Muscle of leg (tissue), 11 donors: ENCODE data around the gene PDE3A. TPM values are rescaled to one million over a fixed set of nuclear protein-coding genes. Genes with fewer than 3 reads are reported as not detected.

Source experiments
- DNase-seq: peaks from one replicate; pipeline ENCODE4 v3.0.0; 2013
- H3K27ac ChIP-seq: one replicate; pipeline ENCODE4 v1.5.1; 2013; ENCODE audit warnings: mild to moderate bottlenecking, low read length, control low read depth
- H3K27me3 ChIP-seq: one replicate; pipeline ENCODE4 v1.6.1; 2013; ENCODE audit warnings: low read length; ENCODE audit not compliant: control insufficient read depth, insufficient read depth
- H3K36me3 ChIP-seq: one replicate; pipeline ENCODE4 v1.6.1; 2013; ENCODE audit warnings: low read length; ENCODE audit not compliant: control insufficient read depth, insufficient read depth
- H3K4me1 ChIP-seq: one replicate; pipeline ENCODE4 v1.6.1; 2013; ENCODE audit warnings: low read length; ENCODE audit not compliant: control insufficient read depth, insufficient read depth
- H3K4me3 ChIP-seq: one replicate; pipeline ENCODE4 v1.5.1; 2013; ENCODE audit warnings: low read length, control low read depth
- H3K9me3 ChIP-seq: replicated peaks from 2 replicates; pipeline ENCODE4 v1.6.1; 2013; ENCODE audit warnings: low read depth, low read length; ENCODE audit not compliant: control insufficient read depth
- WGBS: methylation state at CpG from one replicate; pipeline ENCODE4 v1.1.5; 2013; ENCODE audit warnings: missing lambda C conversion rate; ENCODE audit not compliant: insufficient coverage; 5-methylcytosine and 5-hydroxymethylcytosine counted together
- polyA plus RNA-seq, 8 donors: library from polyadenylated mRNA; unstranded; fragments of 120-200 nt; gene quantifications; one replicate each; pipeline versions ENCODE4 v1.2.1 to v1.2.3, GENCODE V29; 2013; ENCODE audit warnings: inconsistent platforms in 1 of 8, low replicate concordance in 1 of 8; ENCODE audit not compliant: insufficient read length in 8 of 8, insufficient read depth in 1 of 8
- total RNA-seq: library from RNA; stranded (reverse); fragments of 120-200 nt; gene quantifications from one replicate; pipeline ENCODE4 v1.2.4, GENCODE V29; 2013

Gene PDE3A
- total and polyA plus RNA-seq, 9 donors = 8.4 to 12.9 (median 11.0) TPM

DNA sequence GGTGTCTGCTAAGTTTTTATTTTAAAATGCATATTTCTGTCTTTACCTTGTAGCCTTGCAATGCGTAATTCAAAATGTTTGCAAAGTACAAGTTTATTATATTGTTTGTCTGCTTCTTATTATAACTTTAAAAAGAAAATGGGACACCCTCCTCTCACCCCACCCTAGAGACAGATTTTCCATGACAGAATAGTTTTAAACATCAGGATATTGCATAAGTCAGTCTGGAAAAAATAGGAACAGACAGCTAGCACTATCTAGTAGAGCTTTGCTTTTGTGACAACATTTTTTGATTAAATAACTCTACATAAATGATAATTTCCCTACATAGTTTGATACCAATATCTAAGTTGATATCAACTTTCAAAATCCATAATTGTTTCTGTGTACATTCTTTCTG, 71.3 kb downstream of the PDE3A start:
- no peaks in the 10 kb centered on the region for H3K27me3 ChIP-seq
- no peak overlapping the region for H3K4me3 ChIP-seq
- H3K27ac ChIP-seq = no peak overlapping the region
- H3K36me3 ChIP-seq = no peaks in the 10 kb centered on the region
- DNase-seq = peak; percentile 88
- H3K4me1 ChIP-seq = peaks cover 5% of the 10 kb centered on the region
- H3K9me3 ChIP-seq = no peaks in the 10 kb centered on the region
- no CpG with 5 or more reads among the region's 1 CpG for WGBS

DNA sequence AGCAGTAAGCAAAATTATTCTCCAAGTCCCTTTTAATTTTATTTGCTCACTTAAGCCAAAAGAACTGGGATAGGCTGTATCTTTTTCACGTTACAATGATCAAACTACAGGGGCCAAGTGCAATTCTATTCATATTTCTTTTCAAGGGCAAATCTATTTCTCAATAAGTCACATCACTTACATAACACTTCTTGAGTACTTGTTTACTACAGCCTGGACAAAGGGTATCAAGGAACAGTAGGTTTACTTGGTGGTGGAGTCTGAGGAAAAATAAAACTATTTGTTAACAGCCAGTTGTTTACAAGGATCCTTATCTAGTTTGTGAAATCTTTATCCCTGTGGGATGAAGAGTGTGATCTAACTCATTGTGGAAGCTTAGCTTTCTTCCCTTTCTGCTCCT, 72.1 kb downstream of the PDE3A start:
- no peaks in the 10 kb centered on the region for H3K27me3 ChIP-seq
- H3K4me1 ChIP-seq = peaks cover 9% of the 10 kb centered on the region
- no peaks in the 10 kb centered on the region for H3K36me3 ChIP-seq
- DNase-seq = no peak
- WGBS = 60% methylated on average over 1 of the region's 1 CpG
- no peak overlapping the region for H3K4me3 ChIP-seq
- no peak overlapping the region for H3K27ac ChIP-seq
- H3K9me3 ChIP-seq = no peaks in the 10 kb centered on the region

DNA sequence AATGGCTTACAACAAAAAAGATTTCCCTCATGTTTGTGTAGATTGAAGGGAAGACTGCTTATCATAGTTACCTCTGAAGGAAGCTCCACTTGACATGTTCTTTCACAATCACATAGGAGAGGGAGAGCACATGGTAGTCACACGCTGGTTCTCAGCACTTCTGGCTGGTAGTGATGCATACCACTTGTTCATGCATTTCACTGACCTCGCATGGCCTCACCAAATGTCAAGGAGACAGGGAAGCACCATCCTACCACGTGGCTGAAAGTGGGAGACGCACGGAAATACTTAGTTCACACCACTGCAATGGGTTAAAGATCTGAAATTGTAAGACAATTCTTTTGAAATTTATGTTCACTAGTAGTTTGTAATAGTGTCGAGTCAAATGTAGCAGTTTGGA, 74.0 kb downstream of the PDE3A start:
- Histone ChIP-seq H3K27me3 (no peaks in the 10 kb centered on the region), H3K9me3 (no peaks in the 10 kb centered on the region), H3K4me3 (no peak overlapping the region), H3K36me3 (no peaks in the 10 kb centered on the region), H3K27ac (no peak overlapping the region), H3K4me1 (peaks cover 6% of the 10 kb centered on the region)
- WGBS = 60% methylated on average over 1 of the region's 6 CpGs
- DNase-seq = no peak

GRCh38 chr12:20443255-20443654, 74.9 kb downstream of the PDE3A start:
- Histone ChIP-seq H3K27me3 (no peaks in the 10 kb centered on the region), H3K9me3 (no peaks in the 10 kb centered on the region), H3K4me1 (peaks cover 4% of the 10 kb centered on the region), H3K4me3 (no peak overlapping the region), H3K27ac (no peak overlapping the region), H3K36me3 (no peaks in the 10 kb centered on the region)
- DNase-seq = no peak
- WGBS = no CpG with 5 or more reads among the region's 3 CpGs

DNA sequence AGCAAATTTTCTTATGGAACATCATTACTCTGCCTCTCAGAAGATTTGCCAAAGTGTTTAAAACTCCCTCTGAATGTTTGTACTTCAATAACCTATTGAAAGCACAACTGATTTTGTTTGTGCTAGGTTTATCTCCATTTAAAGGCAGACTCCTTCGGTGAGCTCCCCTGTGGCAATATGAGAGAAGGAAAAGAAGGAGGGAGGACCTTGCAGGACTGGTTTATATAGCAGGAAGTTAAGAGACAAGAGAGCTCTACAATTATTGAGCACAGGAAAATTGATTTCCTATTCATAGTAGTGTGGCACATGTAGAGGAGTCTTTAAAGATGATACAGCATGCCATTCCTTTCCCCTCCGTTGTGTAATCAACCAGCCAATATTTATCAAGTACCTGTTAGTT, 75.5 kb downstream of the PDE3A start:
- Histone ChIP-seq H3K9me3 (no peaks in the 10 kb centered on the region), H3K4me3 (no peak overlapping the region), H3K4me1 (peaks cover 4% of the 10 kb centered on the region), H3K36me3 (no peaks in the 10 kb centered on the region), H3K27me3 (no peaks in the 10 kb centered on the region), H3K27ac (no peak overlapping the region)
- 93% methylated on average over 2 of the region's 2 CpGs for WGBS
- no peak for DNase-seq

GRCh38 chr12:20444595-20445170, 76.3 kb downstream of the PDE3A start:
- no CpG with 5 or more reads among the region's 6 CpGs for WGBS
- Histone ChIP-seq H3K27me3 (no peaks in the 10 kb centered on the region), H3K4me3 (no peak overlapping the region), H3K36me3 (no peaks in the 10 kb centered on the region), H3K4me1 (peaks cover 6% of the 10 kb centered on the region), H3K9me3 (no peaks in the 10 kb centered on the region), H3K27ac (peak overlapping the region; percentile 25)
- peak; percentile 32 for DNase-seq

DNA sequence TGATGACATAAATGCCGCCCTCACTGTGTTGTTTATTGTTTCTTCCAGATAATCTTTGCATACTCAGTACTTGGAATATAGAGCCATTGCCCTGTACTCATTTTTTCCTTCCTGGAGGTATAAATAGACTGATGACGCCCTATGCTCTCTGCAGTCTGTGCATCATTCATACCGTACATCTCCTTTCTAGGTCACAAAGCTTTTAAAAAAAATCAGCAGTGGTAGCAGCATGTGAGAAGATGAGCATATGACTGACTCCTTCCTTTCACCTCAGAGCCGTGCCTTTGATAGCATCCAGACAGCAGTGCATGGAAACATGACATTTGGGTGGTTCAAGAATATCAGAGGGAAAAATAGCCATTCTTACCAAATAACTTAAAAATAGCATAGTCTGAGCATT, 77.3 kb downstream of the PDE3A start:
- no peaks in the 10 kb centered on the region for H3K36me3 ChIP-seq
- no peaks in the 10 kb centered on the region for H3K27me3 ChIP-seq
- peak; percentile 69 for DNase-seq
- peak overlapping the region; percentile 40 for H3K27ac ChIP-seq
- no peak overlapping the region for H3K4me3 ChIP-seq
- WGBS = no CpG with 5 or more reads among the region's 4 CpGs
- no peaks in the 10 kb centered on the region for H3K9me3 ChIP-seq
- peaks cover 6% of the 10 kb centered on the region for H3K4me1 ChIP-seq

- DNase-seq = no peak
- H3K4me1 ChIP-seq = peaks cover 6% of the 10 kb centered on the region
- no peak overlapping the region for H3K4me3 ChIP-seq
- H3K9me3 ChIP-seq = no peaks in the 10 kb centered on the region
- H3K27ac ChIP-seq = no peak overlapping the region
- WGBS = 82% methylated on average over 2 of the region's 3 CpGs
- H3K36me3 ChIP-seq = no peaks in the 10 kb centered on the region
- no peaks in the 10 kb centered on the region for H3K27me3 ChIP-seq
These were observed 78.5 kb downstream of the PDE3A start for GRCh38 chr12:20446836-20447235.

DNA sequence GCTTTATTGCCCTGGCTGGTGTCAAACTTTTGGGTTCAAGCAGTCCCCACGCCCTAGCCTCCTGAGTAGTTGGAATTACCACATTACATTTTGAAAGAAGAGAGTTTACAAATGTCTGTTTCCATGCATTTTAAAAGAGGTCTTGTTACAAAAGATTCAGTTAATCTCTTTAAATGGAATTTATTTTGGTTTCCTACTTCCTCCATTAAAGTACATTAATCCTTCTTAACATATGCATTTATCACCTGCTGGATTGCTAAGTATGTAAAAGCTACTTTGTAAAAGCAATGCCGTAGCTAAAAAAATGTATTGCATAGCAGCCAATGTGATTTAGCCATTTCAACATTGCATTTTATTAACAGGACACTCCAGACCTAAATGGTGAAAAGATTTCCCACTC, 80.4 kb downstream of the PDE3A start:
- Histone ChIP-seq H3K9me3 (no peaks in the 10 kb centered on the region), H3K27me3 (no peaks in the 10 kb centered on the region), H3K36me3 (no peaks in the 10 kb centered on the region), H3K27ac (no peak overlapping the region), H3K4me1 (peaks cover 6% of the 10 kb centered on the region), H3K4me3 (no peak overlapping the region)
- no peak for DNase-seq
- WGBS = no CpG with 5 or more reads among the region's 2 CpGs

DNA sequence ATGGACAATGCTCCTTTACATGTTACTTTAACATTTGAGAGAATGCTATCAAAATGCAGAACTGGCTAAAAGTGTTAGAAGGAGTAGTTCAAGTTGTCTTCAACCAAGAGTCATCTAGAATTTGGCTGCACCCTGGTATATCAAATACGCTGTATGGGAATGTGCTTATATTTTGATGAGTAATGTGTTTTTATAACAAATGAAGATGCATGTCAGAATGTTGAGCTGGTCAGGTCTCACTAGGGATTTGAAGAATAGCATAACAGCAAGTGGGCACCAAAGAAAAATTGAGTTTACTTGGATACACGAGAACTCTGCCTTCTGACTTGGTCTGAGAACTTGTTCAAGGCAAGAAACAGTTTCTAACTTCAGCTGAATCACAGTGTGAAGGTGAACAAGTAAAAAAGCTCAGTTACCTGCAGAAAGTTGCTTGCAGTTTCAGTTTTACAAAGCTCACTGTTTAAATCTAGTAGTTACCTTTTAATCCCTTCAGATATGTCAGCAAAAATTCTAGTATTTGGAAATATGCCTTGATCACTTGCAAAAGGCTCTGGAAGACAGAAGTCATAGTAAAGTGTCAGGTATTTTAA, 82.3 kb downstream of the PDE3A start:
- peaks cover 2% of the 10 kb centered on the region for H3K4me1 ChIP-seq
- 90% methylated on average over 2 of the region's 2 CpGs for WGBS
- no peak overlapping the region for H3K27ac ChIP-seq

DNA sequence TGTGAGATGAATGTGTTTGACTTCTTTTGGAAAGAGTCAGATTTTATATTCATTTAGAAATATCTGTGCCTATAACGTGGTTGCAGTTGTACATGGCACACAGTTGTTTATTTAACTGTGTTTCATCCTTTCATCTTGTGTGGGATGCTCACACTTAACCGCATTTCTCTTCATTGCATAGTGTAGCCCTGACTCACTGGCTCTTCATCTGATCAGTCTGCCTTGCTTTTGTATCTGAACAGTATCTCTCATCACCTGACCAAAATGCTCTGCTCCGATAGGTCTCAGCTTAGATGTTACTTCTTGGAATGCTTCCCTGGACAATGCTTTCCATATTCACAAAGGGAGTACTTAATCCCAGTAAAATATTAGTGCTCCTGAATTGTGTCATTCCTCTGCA, 83.4 kb downstream of the PDE3A start:
- H3K27me3 ChIP-seq = no peaks in the 10 kb centered on the region
- no peak for DNase-seq
- 89% methylated on average over 1 of the region's 3 CpGs for WGBS
- H3K4me1 ChIP-seq = peaks cover 2% of the 10 kb centered on the region
- no peaks in the 10 kb centered on the region for H3K36me3 ChIP-seq
- H3K4me3 ChIP-seq = no peak overlapping the region
- no peak overlapping the region for H3K27ac ChIP-seq
- no peaks in the 10 kb centered on the region for H3K9me3 ChIP-seq

More for the DNA sequence above, 82.3 kb downstream of the PDE3A start:
- Histone ChIP-seq H3K9me3 (no peaks in the 10 kb centered on the region), H3K36me3 (no peaks in the 10 kb centered on the region), H3K27me3 (no peaks in the 10 kb centered on the region), H3K4me3 (no peak overlapping the region)
- DNase-seq = no peak
